GM03348 (cell line): ENCODE measurements around the gene AAMDC.
"Not testable (repeated sequence)": the region's sequence is repeated elsewhere in the genome, so short reads cannot be mapped to it uniquely, and the experiment has no call there.

Experiments
- DNase-seq: peaks from one replicate; pipeline ENCODE4 v3.0.0; 2012; ENCODE audit warnings: low spot score

AAMDC gene

GRCh38 chr11:77886401-77886800 lies 65.5 kb downstream of the AAMDC start:
- no peak for DNase-seq

GRCh38 chr11:77889045-77889444 lies 68.1 kb downstream of the AAMDC start:
- DNase-seq, result not testable (repeated sequence)

- not testable (repeated sequence) for DNase-seq
Observed at GRCh38 chr11:77890100-77890614, 69.2 kb downstream of the AAMDC start.

- not testable (repeated sequence) for DNase-seq
Observed at GRCh38 chr11:77890619-77891056, 69.7 kb downstream of the AAMDC start.

- not testable (repeated sequence) for DNase-seq
Observed at GRCh38 chr11:77891256-77891655, 70.3 kb downstream of the AAMDC start.

GRCh38 chr11:77891703-77892102 lies 70.8 kb downstream of the AAMDC start:
- not testable (repeated sequence) for DNase-seq

GRCh38 chr11:77894949-77895348 lies 74.0 kb downstream of the AAMDC start:
- not testable (repeated sequence) for DNase-seq

GRCh38 chr11:77908835-77909234 lies 87.9 kb downstream of the AAMDC start:
- no peak for DNase-seq

DNA sequence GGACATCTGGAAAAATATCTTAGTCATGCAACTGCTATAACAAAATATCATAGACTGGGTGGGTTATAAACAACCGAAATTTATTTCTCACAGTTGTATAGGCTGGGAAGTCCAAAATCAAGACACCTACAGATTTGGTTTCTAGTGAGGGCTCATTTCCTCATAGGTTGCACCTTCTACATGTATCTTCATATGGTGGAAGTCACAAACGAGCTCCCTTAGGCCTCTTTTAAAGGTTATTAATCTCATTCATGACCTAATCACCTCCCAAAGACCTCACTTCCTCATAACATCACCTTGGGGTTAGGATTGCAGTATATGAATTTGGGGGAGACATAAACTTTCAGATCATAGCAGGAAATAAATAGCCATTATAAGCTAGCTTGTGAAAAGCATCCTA lies 88.3 kb downstream of the AAMDC start:
- DNase-seq, result no peak

- DNase-seq, result not testable (repeated sequence)
Observed at GRCh38 chr11:77910828-77911227, 89.9 kb downstream of the AAMDC start.

DNA sequence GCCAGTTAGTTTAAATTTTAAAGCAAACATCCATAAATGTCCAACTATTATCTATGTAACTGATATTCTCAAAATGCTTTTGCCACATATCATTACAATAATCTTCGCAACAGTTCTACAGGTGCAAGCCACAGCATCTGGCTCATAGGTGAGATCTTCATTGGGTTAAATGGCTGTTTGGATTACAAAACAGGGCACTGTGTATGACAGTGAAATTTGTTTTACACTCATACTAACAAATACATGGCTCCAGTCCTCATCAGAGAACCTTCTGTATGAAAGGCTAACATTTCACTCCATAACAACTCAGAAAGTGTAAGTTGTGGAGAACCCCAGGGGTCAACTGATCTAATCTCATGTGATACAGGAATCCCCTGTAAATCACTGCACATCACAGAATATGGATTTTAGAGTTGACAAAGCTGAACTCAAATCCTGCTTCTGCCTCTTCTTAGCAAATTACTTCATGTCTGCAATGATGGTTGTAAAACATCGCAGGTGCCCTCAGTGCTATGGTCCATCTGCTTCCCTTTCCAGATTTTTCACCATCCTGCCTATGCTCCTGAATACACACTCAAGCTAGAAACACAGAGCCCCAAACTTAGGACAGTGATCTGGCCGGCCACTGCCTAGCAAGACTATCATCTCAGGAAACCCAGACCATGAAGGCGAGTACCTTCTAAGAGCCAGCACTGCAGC lies 92.8 kb downstream of the AAMDC start:
- DNase-seq, result not testable (repeated sequence)

GRCh38 chr11:77914307-77914791 lies 93.4 kb downstream of the AAMDC start:
- DNase-seq, result not testable (repeated sequence)

DNA sequence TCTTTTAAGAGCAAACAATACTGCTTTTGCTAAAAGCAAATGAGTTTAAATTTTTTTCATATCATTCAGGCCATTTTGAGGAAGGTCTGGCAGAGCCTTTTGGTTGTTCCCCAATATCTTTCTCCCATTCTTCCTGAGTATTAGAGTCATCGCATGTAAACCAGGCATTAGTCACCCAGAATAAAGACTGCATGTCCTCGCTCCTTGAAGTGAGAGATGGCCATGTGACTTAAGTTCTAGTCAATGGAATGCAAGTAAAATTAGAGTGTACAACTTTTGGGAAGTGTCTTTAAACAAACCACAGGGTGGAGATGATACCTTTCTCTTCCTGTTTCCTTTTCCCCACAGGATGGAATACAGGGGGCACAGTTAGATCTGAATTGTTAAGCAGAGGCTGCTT lies 96.8 kb downstream of the AAMDC start:
- not testable (repeated sequence) for DNase-seq
